Vagina (tissue), 2 donors: Measurements from ENCODE around the gene MFSD6.

Experiments
- CTCF ChIP-seq, 3 experiments: fragments of 450-650 bp in 2 of 3; fragments of 200-600 bp in 1 of 3; sonication (generic) in 1 of 3; IDR thresholded peaks; one replicate each; pipeline ENCODE4 v1.5.1; 2017 to 2019; ENCODE audit warnings: antibody characterized with exemption in 3 of 3, mild to moderate bottlenecking in 2 of 3, moderate library complexity in 2 of 3
- POLR2A ChIP-seq, 2 donors: fragments of 450-650 bp; IDR thresholded peaks; one replicate each; pipeline ENCODE4 v1.6.1; 2017; ENCODE audit warnings: antibody characterized with exemption in 2 of 2, mild to moderate bottlenecking in 2 of 2, moderate library complexity in 2 of 2
- POLR2AphosphoS5 ChIP-seq, 2 donors: sonication (generic); formaldehyde crosslinking; IDR thresholded peaks; one replicate each; pipeline ENCODE4 v1.9.0; 2017; ENCODE audit warnings: antibody characterized with exemption in 2 of 2, mild to moderate bottlenecking in 2 of 2, low read depth in 1 of 2; ENCODE audit not compliant: insufficient read depth in 1 of 2

- no peak for TF ChIP-seq CTCF (IDR thresholded peaks at IDR 0.05)
- TF ChIP-seq POLR2A (IDR thresholded peaks at IDR 0.05): no peak
- no peak for TF ChIP-seq POLR2AphosphoS5 (IDR thresholded peaks at IDR 0.05; ENCODE audit: insufficient read depth in 1 of 2, low read depth in 1 of 2)
Measured at GRCh38 chr2:190515687-190516086, 107.5 kb downstream of the MFSD6 start.
